22Rv1 (cell line): ENCODE data around the gene MEAF6.
"Not testable (repeated sequence)": the region's sequence is repeated elsewhere in the genome, so short reads cannot be mapped to it uniquely, and the experiment has no call there.

Experiments used
- ZFX ChIP-seq: fragments of 450-650 bp; IDR thresholded peaks from 2 replicates; pipeline ENCODE4 v1.6.1; 2017; ENCODE audit warnings: antibody characterized with exemption, borderline replicate concordance
- TF ChIP-seq, protein P1 (sequence below): fragments of 450-650 bp; IDR thresholded peaks from 2 replicates; pipeline ENCODE4 v1.5.1; 2017; ENCODE audit warnings: mild to moderate bottlenecking

DNA sequence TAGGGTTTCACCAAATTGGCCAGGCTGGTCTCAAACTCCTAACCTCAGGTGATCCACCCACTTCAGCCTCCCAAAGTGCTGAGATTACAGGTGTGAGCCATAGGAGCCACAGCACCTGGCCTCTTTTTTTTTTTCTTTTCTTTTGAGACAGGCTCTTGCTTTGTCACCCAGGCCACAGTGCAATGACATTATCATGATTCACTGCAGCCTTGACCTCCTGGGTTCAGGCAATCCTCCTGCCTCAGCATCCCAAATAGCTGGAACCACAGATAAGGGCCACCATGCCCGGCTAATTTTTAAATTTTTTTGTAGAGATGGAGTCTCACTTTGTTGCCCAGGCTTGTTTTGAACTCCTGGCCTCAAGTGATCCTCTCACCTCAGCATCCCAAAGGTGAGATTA is 15.3 kb upstream of the MEAF6 start:
- TF ChIP-seq, protein P1, sequence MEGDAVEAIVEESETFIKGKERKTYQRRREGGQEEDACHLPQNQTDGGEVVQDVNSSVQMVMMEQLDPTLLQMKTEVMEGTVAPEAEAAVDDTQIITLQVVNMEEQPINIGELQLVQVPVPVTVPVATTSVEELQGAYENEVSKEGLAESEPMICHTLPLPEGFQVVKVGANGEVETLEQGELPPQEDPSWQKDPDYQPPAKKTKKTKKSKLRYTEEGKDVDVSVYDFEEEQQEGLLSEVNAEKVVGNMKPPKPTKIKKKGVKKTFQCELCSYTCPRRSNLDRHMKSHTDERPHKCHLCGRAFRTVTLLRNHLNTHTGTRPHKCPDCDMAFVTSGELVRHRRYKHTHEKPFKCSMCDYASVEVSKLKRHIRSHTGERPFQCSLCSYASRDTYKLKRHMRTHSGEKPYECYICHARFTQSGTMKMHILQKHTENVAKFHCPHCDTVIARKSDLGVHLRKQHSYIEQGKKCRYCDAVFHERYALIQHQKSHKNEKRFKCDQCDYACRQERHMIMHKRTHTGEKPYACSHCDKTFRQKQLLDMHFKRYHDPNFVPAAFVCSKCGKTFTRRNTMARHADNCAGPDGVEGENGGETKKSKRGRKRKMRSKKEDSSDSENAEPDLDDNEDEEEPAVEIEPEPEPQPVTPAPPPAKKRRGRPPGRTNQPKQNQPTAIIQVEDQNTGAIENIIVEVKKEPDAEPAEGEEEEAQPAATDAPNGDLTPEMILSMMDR, result not testable (repeated sequence)
- TF ChIP-seq ZFX, result not testable (repeated sequence)
